Transverse colon (tissue), 4 donors: Measurements from ENCODE around the gene DPY19L1. TPM values are rescaled to one million over a fixed set of nuclear protein-coding genes. Genes with fewer than 3 reads are reported as not detected.
"Not testable (repeated sequence)": the region's sequence is repeated elsewhere in the genome, so short reads cannot be mapped to it uniquely, and the experiment has no call there.

Source experiments
- DNase-seq: peaks from one replicate; pipeline ENCODE4 v3.0.0-alpha.2; 2019
- H3K27ac ChIP-seq, 4 donors: fragments of 200-600 bp; sonication (generic); 2 replicates each; pipeline ENCODE4 v1.5.1; 2016 to 2018; ENCODE audit warnings: inconsistent platforms in 4 of 4
- H3K27me3 ChIP-seq: fragments of 200-600 bp; sonication (generic); 2 replicates; pipeline ENCODE4 v1.5.1; 2017; ENCODE audit warnings: inconsistent platforms
- H3K36me3 ChIP-seq, 4 donors: fragments of 200-600 bp; sonication (generic); 2 replicates each; pipeline ENCODE4 v1.5.1; 2017 to 2019; ENCODE audit warnings: inconsistent platforms in 4 of 4
- H3K4me1 ChIP-seq, 4 donors: fragments of 200-600 bp; sonication (generic); 2 replicates each; pipeline ENCODE4 v1.5.1; 2017 to 2020; ENCODE audit warnings: inconsistent platforms in 4 of 4
- H3K4me3 ChIP-seq, 4 donors: fragments of 200-600 bp; sonication (generic); 1 replicate in 1 of 4; 2 replicates in 3 of 4; pipeline versions ENCODE4 v1.5.1 to v1.6.1; 2017 to 2019; ENCODE audit warnings: inconsistent platforms in 4 of 4
- H3K9me3 ChIP-seq, 2 donors: fragments of 200-600 bp; sonication (generic); 2 replicates each; pipeline ENCODE4 v1.5.1; 2017 to 2019; ENCODE audit warnings: inconsistent platforms in 2 of 2
- EP300 ChIP-seq: sonication (generic); formaldehyde crosslinking; IDR thresholded peaks from one replicate; pipeline ENCODE4 v1.6.1; 2017; ENCODE audit warnings: antibody characterized with exemption, low read depth
- POLR2A ChIP-seq: fragments of 450-650 bp; IDR thresholded peaks from one replicate; pipeline ENCODE4 v1.6.1; 2016; ENCODE audit warnings: antibody characterized with exemption, mild to moderate bottlenecking, moderate library complexity
- POLR2AphosphoS5 ChIP-seq, 3 donors: sonication (generic); formaldehyde crosslinking; IDR thresholded peaks; one replicate each; pipeline ENCODE4 v1.6.1; 2016; ENCODE audit warnings: antibody characterized with exemption in 3 of 3
- WGBS, 2 donors: methylation state at CpG; one replicate each; pipeline ENCODE4 v1.1.5; 2018; ENCODE audit warnings: low coverage in 1 of 2; 5-methylcytosine and 5-hydroxymethylcytosine counted together
- in situ Hi-C, 4 donors: fragments of 200-750 bp; cut with MboI; loops; one replicate each; pipeline versions ENCODE4 v1.15.0 to v1.15.1; 2017; ENCODE audit warnings: low sequenced_read_pairs in 3 of 4, low pct_ligation_motif_present in 1 of 4, low pct_unique_long_range_greater_than_20kb in 1 of 4
- intact Hi-C: fragments of 100-400 bp; cut with DNase I; formaldehyde crosslinking; loops from one replicate; pipeline ENCODE4 v1.15.1; 2023; ENCODE audit warnings: low total_unique reads
- total RNA-seq, 4 donors: library from RNA; depleted of rRNA; stranded (reverse); fragments of >200 nt; gene quantifications; one replicate each; pipeline ENCODE4 v1.1.0, GENCODE V29; 2016
- TF ChIP-seq, protein P1 (sequence below), 5 experiments: fragments of 200-600 bp in 3 of 5; fragments of 450-650 bp in 2 of 5; sonication (generic) in 3 of 5; IDR thresholded peaks; 1 replicate in 2 of 5; 2 replicates in 3 of 5; pipeline ENCODE4 v1.5.1; 2016 to 2017; ENCODE audit warnings: antibody characterized with exemption in 5 of 5, inconsistent platforms in 3 of 5, mild to moderate bottlenecking in 2 of 5, moderate library complexity in 1 of 5

The DPY19L1 gene
- total RNA-seq, 4 donors from 2014 or later = 1.6 to 14.7 (median 12.0) TPM

DNA sequence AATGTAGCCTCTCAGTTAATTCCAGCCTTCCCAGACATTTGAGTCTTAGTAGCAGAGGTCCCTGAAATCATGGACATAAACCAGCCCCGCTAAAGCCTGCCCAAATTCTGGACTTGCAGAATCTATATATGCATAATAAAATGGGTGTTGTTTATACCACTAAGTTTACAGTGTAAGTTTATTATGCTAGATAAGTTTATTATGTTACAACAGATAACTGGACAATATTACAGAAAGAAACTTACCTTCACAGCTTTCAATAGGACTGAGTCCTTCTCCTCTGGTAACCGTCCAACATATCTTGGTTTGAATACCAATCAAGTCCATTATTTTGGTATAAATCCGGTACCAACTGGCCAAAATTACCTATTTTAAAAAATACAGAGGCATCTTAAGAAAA lies 26.2 kb downstream of the DPY19L1 start:
- H3K27me3 ChIP-seq = no peaks in the 10 kb centered on the region
- peaks cover 0 to 3% (median 0%) of the 10 kb centered on the region in 4 donors for H3K36me3 ChIP-seq
- in situ Hi-C loops = no loop called here
- no peak for DNase-seq
- H3K9me3 ChIP-seq = no peaks in the 10 kb centered on the region
- intact Hi-C loops = no loop called here
- 77 to 89% methylated on average over 2 to 3 of the region's 3 CpGs for WGBS, 2 donors
- peaks cover 0 to 20% (median 2%) of the 10 kb centered on the region in 4 donors for H3K4me1 ChIP-seq
- H3K27ac ChIP-seq = peak overlapping the region in 3 of 4 donors; percentile 16 to 68 (median 34)
- no peak overlapping the region for H3K4me3 ChIP-seq
- TF ChIP-seq EP300 = no peak
- TF ChIP-seq, protein P1, sequence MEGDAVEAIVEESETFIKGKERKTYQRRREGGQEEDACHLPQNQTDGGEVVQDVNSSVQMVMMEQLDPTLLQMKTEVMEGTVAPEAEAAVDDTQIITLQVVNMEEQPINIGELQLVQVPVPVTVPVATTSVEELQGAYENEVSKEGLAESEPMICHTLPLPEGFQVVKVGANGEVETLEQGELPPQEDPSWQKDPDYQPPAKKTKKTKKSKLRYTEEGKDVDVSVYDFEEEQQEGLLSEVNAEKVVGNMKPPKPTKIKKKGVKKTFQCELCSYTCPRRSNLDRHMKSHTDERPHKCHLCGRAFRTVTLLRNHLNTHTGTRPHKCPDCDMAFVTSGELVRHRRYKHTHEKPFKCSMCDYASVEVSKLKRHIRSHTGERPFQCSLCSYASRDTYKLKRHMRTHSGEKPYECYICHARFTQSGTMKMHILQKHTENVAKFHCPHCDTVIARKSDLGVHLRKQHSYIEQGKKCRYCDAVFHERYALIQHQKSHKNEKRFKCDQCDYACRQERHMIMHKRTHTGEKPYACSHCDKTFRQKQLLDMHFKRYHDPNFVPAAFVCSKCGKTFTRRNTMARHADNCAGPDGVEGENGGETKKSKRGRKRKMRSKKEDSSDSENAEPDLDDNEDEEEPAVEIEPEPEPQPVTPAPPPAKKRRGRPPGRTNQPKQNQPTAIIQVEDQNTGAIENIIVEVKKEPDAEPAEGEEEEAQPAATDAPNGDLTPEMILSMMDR (IDR thresholded peaks at IDR 0.05) = no peak
- TF ChIP-seq POLR2AphosphoS5 (IDR thresholded peaks at IDR 0.05) = no peak
- no peak for TF ChIP-seq POLR2A

GRCh38 chr7:35007768-35008167 lies 29.5 kb downstream of the DPY19L1 start:
- H3K9me3 ChIP-seq = no peaks in the 10 kb centered on the region
- no peaks in the 10 kb centered on the region for H3K27me3 ChIP-seq
- no peaks in the 10 kb centered on the region for H3K36me3 ChIP-seq
- in situ Hi-C loops (no loop called here), intact Hi-C loops (no loop called here)
- no peak overlapping the region for H3K4me3 ChIP-seq
- TF ChIP-seq POLR2A (no peak), EP300 (no peak), POLR2AphosphoS5 (IDR thresholded peaks at IDR 0.05) (no peak)
- TF ChIP-seq, protein P1 (IDR thresholded peaks at IDR 0.05) = no peak
- H3K4me1 ChIP-seq = peaks cover 8 to 53% (median 21%) of the 10 kb centered on the region in 4 donors
- no peak overlapping the region for H3K27ac ChIP-seq
- DNase-seq = no peak

DNA sequence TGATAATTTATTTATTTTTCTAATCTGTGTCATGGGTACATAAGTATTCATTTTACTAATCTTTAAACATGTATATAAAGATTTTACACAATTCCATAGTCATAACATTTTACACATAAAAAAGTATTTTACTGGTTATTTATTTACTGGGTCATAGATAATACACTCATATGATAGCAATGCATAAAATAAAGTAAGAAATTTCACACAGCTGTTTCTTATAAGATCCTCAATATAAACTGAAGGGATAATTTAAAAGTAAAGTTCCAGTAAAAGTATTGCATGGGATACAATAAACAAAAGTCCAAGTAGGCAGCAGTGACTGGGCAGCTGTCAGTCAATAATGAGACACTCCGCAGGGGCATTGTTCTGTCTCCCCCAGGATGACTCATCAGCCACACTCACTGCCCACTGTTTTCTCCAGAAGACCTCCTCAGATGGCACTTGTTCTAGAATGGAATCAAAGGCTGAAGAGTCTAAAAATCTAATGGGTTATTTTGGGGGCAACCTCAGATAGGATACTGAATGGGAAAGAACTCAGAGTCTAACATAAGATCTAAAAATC lies 32.7 kb downstream of the DPY19L1 start:
- Histone ChIP-seq H3K4me3 (no peak overlapping the region), H3K27me3 (no peaks in the 10 kb centered on the region), H3K9me3 (no peaks in the 10 kb centered on the region), H3K27ac (peak overlapping the region; percentile 81 to 85 (median 84)), H3K36me3 (peaks cover 0 to 3% (median 0%) of the 10 kb centered on the region in 4 donors), H3K4me1 (peaks cover 8 to 42% (median 21%) of the 10 kb centered on the region in 4 donors)
- WGBS, 2 donors = 71% methylated on average over 1 of the region's 1 CpG; no CpG with 5 or more reads in 1 of the 2 donors
- intact Hi-C loops = no loop called here
- in situ Hi-C loops = no loop called here
- no peak for TF ChIP-seq POLR2A
- no peak for TF ChIP-seq EP300
- TF ChIP-seq POLR2AphosphoS5 (IDR thresholded peaks at IDR 0.05) = no peak
- TF ChIP-seq, protein P1 (IDR thresholded peaks at IDR 0.05) = no peak
- DNase-seq = no peak

GRCh38 chr7:35003679-35004303 lies 33.5 kb downstream of the DPY19L1 start:
- peak overlapping the region; percentile 81 to 85 (median 84) for H3K27ac ChIP-seq
- WGBS, 2 donors = 34 to 59% methylated on average over 5 to 7 of the region's 7 CpGs

GRCh38 chr7:35003177-35003650 lies 34.1 kb downstream of the DPY19L1 start:
- H3K4me3 ChIP-seq, intact Hi-C loops, H3K27me3 ChIP-seq, H3K9me3 ChIP-seq, in situ Hi-C loops, H3K36me3 ChIP-seq, DNase-seq: not testable (repeated sequence)
- Histone ChIP-seq H3K27ac (peak overlapping the region; percentile 81 to 85 (median 84)), H3K4me1 (peaks cover 8 to 42% (median 21%) of the 10 kb centered on the region in 4 donors)
- WGBS, 2 donors = 30 to 33% methylated on average over 1 of the region's 1 CpG

More at GRCh38 chr7:35003679-35004303, 33.5 kb downstream of the DPY19L1 start:
- peak; percentile 85 for DNase-seq
- no peaks in the 10 kb centered on the region for H3K27me3 ChIP-seq
- in situ Hi-C loops (no loop called here), intact Hi-C loops (no loop called here)
- peaks cover 0 to 3% (median 0%) of the 10 kb centered on the region in 4 donors for H3K36me3 ChIP-seq
- no peaks in the 10 kb centered on the region for H3K9me3 ChIP-seq
- H3K4me1 ChIP-seq = peaks cover 8 to 42% (median 21%) of the 10 kb centered on the region in 4 donors
- H3K4me3 ChIP-seq = no peak overlapping the region
- TF ChIP-seq EP300 (no peak), POLR2A (peak; percentile 26), POLR2AphosphoS5 (IDR thresholded peaks at IDR 0.05) (peak in 2 of 3 donors; percentile 37 to 68)
- TF ChIP-seq, protein P1 (IDR thresholded peaks at IDR 0.05) = no peak

DNA sequence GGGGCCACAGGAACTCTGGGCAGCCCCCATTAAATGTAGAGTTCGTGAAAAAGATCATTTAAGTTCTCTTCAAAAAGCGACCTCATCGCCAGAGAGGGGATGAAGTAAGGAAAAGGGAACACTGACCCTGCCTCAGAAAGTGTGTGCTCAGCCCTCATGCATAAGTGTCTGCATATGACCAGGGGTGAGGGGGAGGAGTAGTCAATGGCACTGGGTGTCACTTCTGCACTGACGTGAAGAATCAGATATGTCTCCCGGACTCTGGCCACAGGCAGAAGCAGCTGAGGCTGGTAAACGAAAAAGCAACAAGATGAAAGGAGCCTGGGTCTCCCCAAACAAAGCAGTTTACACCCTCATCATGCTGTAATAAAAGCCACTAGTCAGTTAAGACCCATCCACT lies 39.0 kb downstream of the DPY19L1 start:
- H3K36me3 ChIP-seq, H3K9me3 ChIP-seq, in situ Hi-C loops, H3K27me3 ChIP-seq, H3K27ac ChIP-seq, H3K4me3 ChIP-seq, DNase-seq, intact Hi-C loops: not testable (repeated sequence)
- WGBS, 2 donors = 72 to 85% methylated on average over 4 to 6 of the region's 6 CpGs
- H3K4me1 ChIP-seq = peaks cover 5 to 12% (median 7%) of the 10 kb centered on the region in 4 donors
